Measurements from ENCODE around the gene BICD2. TPM values are rescaled to one million over a fixed set of nuclear protein-coding genes. Genes with fewer than 3 reads are reported as not detected.

The BICD2 gene
- total and polyA plus RNA-seq, 2 of the 13 experiments (the other 11 are each of a cell fraction or from before 2014, with no cell fraction given): 5.1 to 17.4 TPM

- no peak overlapping the region for H3K9ac ChIP-seq (ENCODE audit: insufficient read depth, low read depth, low read length)
- no peaks in the 10 kb centered on the region for H3K9me3 ChIP-seq (ENCODE audit: low read length)
- H3K27me3 ChIP-seq (ENCODE audit: control insufficient read depth in 1 of 2, insufficient read depth in 2 of 2, low read length in 2 of 2): peaks cover 3 to 7% of the 10 kb centered on the region in 2 experiments; a peak in 2 of 5 replicates
- DNase-seq (ENCODE audit: low spot score) (no peak), FAIRE-seq (no peak), ATAC-seq (peak; percentile 52)
- no peaks in the 10 kb centered on the region for H3K79me2 ChIP-seq (ENCODE audit: insufficient read depth, low read length)
- H3K27ac ChIP-seq (ENCODE audit: extremely low read length, insufficient read depth, low read length): no peak overlapping the region
- TF ChIP-seq ATF1 (CRISPR knock-in tag; IDR thresholded peaks at IDR 0.05) (no peak), ARID2 (CRISPR knock-in tag; IDR thresholded peaks at IDR 0.05; ENCODE audit: borderline replicate concordance) (no peak), ZNF777 (CRISPR knock-in tag; IDR thresholded peaks at IDR 0.05) (no peak), ZNF720 (CRISPR knock-in tag; IDR thresholded peaks at IDR 0.05) (no peak), FOXA1 (IDR thresholded peaks at IDR 0.05) (no peak), FOXA1 (CRISPR knock-in tag; IDR thresholded peaks at IDR 0.05) (no peak), SIX1 (CRISPR knock-in tag; IDR thresholded peaks at IDR 0.05; ENCODE audit: borderline replicate concordance) (no peak)
- TF ChIP-seq, protein P1, sequence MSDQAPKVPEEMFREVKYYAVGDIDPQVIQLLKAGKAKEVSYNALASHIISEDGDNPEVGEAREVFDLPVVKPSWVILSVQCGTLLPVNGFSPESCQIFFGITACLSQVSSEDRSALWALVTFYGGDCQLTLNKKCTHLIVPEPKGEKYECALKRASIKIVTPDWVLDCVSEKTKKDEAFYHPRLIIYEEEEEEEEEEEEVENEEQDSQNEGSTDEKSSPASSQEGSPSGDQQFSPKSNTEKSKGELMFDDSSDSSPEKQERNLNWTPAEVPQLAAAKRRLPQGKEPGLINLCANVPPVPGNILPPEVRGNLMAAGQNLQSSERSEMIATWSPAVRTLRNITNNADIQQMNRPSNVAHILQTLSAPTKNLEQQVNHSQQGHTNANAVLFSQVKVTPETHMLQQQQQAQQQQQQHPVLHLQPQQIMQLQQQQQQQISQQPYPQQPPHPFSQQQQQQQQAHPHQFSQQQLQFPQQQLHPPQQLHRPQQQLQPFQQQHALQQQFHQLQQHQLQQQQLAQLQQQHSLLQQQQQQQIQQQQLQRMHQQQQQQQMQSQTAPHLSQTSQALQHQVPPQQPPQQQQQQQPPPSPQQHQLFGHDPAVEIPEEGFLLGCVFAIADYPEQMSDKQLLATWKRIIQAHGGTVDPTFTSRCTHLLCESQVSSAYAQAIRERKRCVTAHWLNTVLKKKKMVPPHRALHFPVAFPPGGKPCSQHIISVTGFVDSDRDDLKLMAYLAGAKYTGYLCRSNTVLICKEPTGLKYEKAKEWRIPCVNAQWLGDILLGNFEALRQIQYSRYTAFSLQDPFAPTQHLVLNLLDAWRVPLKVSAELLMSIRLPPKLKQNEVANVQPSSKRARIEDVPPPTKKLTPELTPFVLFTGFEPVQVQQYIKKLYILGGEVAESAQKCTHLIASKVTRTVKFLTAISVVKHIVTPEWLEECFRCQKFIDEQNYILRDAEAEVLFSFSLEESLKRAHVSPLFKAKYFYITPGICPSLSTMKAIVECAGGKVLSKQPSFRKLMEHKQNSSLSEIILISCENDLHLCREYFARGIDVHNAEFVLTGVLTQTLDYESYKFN (CRISPR knock-in tag; conservative IDR thresholded peaks at IDR 0.05): no peak
- H4K20me1 ChIP-seq (ENCODE audit: insufficient read depth, low read length): no peaks in the 10 kb centered on the region
- H3K4me1 ChIP-seq (ENCODE audit: insufficient read depth, low read length): peaks cover 5% of the 10 kb centered on the region; the same call in 1 of the 2 replicates
- intact Hi-C loops (cut with micrococcal nuclease; ENCODE audit: unreplicated experiment): no loop called here
- no peak overlapping the region for H3K4me3 ChIP-seq (replicated peaks in 1 of 3; ENCODE audit: insufficient read depth in 1 of 3, low read depth in 2 of 3, low read length in 3 of 3)
- POLR2A ChIA-PET: interaction anchor here (2.2 kb wide), 1 partner anchor 9 kb away, joined by 9 read pairs; no protein-coding TSS in a partner anchor
- 49% methylated on average over 12 of the region's 14 CpGs for WGBS (ENCODE audit: low lambda C conversion rate)
- no peak overlapping the region for H2AFZ ChIP-seq (ENCODE audit: low read length)
- in situ Hi-C loops (cut with HindIII; ENCODE audit: extremely low pct_ligation_motif_present, low pct_unique_long_range_greater_than_20kb): no loop called here
- CTCF ChIA-PET (ENCODE audit: low intra/inter-chr PET ratio, low total read pairs): no interaction called here
- peak overlapping the region; percentile 35; the same call in 1 of the 2 replicates for H3K4me2 ChIP-seq (ENCODE audit: low read depth, low read length)
- no peaks in the 10 kb centered on the region for H3K36me3 ChIP-seq (replicated peaks in 1 of 2; ENCODE audit: control insufficient read depth in 1 of 2, insufficient read depth in 2 of 2, low read length in 2 of 2)
- no TSS peak for BruUV-seq (replicated peaks)
These were observed 85.0 kb downstream of the BICD2 start for GRCh38 chr9:92679413-92680165.

Data from HepG2 (cell line).